SK-N-SH (cell line): ENCODE results near the gene LGR6.

Source experiments
- CHD2 ChIP-seq: fragments of 150-350 bp; IDR thresholded peaks from 2 replicates; pipeline ENCODE4 v1.6.1; 2018; ENCODE audit warnings: low read length; ENCODE audit not compliant: partially characterized antibody
- CTCF ChIP-seq: fragments of 200-600 bp; sonication (generic); IDR thresholded peaks from 2 replicates; pipeline ENCODE4 v1.6.1; 2017; ENCODE audit warnings: antibody characterized with exemption, mild to moderate bottlenecking, moderate library complexity
- EP300 ChIP-seq, 2 experiments: IDR thresholded peaks; 2 replicates each; pipeline versions ENCODE4 v1.4.0 to v1.6.1; 2012; ENCODE audit warnings: borderline replicate concordance in 1 of 2, low read depth in 1 of 2, low read length in 1 of 2
- FOSL2 ChIP-seq: IDR thresholded peaks from 2 replicates; pipeline ENCODE4 v1.4.0; 2012; ENCODE audit warnings: low read depth, mild to moderate bottlenecking, moderate library complexity, borderline replicate concordance
- FOXJ3 ChIP-seq: sonication (generic); formaldehyde crosslinking; IDR thresholded peaks from 2 replicates; pipeline ENCODE4 v1.5.1; 2020; ENCODE audit warnings: mild to moderate bottlenecking, missing genetic modification reagents
- GABPA ChIP-seq: IDR thresholded peaks from 2 replicates; pipeline ENCODE4 v1.4.0; 2012; ENCODE audit warnings: low read depth, mild to moderate bottlenecking
- GATA2 ChIP-seq: sonication (generic); formaldehyde crosslinking; IDR thresholded peaks from 2 replicates; pipeline ENCODE4 v1.5.0; 2020; ENCODE audit warnings: mild to moderate bottlenecking, missing genetic modification reagents
- MAX ChIP-seq: IDR thresholded peaks from 2 replicates; pipeline ENCODE4 v1.4.0; 2012; ENCODE audit warnings: low read depth
- POLR2AphosphoS5 ChIP-seq: IDR thresholded peaks from 2 replicates; pipeline ENCODE4 v1.6.1; 2012; ENCODE audit warnings: low read depth, low read length
- RAD21 ChIP-seq: IDR thresholded peaks from 2 replicates; pipeline ENCODE4 v1.6.1; 2012; ENCODE audit warnings: mild to moderate bottlenecking, low read length
- REST ChIP-seq: IDR thresholded peaks from 2 replicates; pipeline ENCODE4 v1.6.1; 2012; ENCODE audit warnings: mild to moderate bottlenecking, low read depth, low read length, moderate library complexity
- RXRA ChIP-seq: IDR thresholded peaks from 2 replicates; pipeline ENCODE4 v1.4.0; 2012; ENCODE audit warnings: low read depth, mild to moderate bottlenecking, borderline replicate concordance
- SMC3 ChIP-seq: IDR thresholded peaks from 2 replicates; pipeline ENCODE4 v1.6.1; 2012; ENCODE audit warnings: low read depth, low read length, improper control_type of control experiment
- USF2 ChIP-seq: fragments of 150-350 bp; IDR thresholded peaks from 2 replicates; pipeline ENCODE4 v1.6.1; 2017; ENCODE audit warnings: antibody characterized with exemption, low read length, low read depth, borderline replicate concordance

GRCh38 chr1:202154766-202155477 lies 38.7 kb upstream of the LGR6 start:
- TF ChIP-seq CTCF (peak; percentile 56), FOSL2 (no peak), MAX (no peak), GABPA (no peak), CHD2 (no peak), POLR2AphosphoS5 (no peak), REST (no peak), EP300 (IDR thresholded peaks at IDR 0.05; ENCODE audit: borderline replicate concordance in 1 of 2, low read depth in 1 of 2, low read length in 1 of 2) (no peak), RAD21 (peak; percentile 57), RXRA (no peak), FOXJ3 (CRISPR knock-in tag) (no peak), USF2 (no peak), GATA2 (CRISPR knock-in tag) (no peak), SMC3 (no peak)
